ENCODE data around the gene PIK3AP1. TPM values are rescaled to one million over a fixed set of nuclear protein-coding genes. Genes with fewer than 3 reads are reported as not detected.
"Not testable (repeated sequence)": the region's sequence is repeated elsewhere in the genome, so short reads cannot be mapped to it uniquely, and the experiment has no call there.

PIK3AP1 gene
- total and polyA plus RNA-seq, 4 donors: 2.1 to 8.7 (median 4.1) TPM

DNA sequence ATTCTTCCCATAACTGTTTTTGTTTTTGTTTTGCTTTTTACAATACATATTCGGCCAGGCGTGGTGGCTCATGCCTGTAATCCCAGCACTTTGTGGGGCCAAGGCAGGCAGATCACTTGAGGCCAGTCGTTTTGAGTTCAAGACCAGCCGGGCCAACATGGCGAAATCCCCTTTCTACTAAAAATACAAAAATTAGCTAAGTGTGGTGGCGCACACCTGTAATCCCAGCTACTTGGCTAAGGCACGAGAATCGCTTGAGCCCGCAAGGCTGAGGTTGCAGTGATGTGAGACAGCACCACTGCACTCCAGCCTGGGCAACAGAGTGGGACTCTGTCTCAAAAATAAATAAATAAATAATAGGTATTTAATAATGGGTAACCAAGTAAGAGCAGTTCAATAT lies 135.8 kb downstream of the PIK3AP1 start:
- Histone ChIP-seq H3K27ac (ENCODE audit: low read depth, low read length) (no peak overlapping the region), H3K4me3 (ENCODE audit: low read depth, low read length) (no peak overlapping the region), H3K27me3 (ENCODE audit: control insufficient read depth, insufficient read depth, low read length) (no peaks in the 10 kb centered on the region), H3K9me3 (ENCODE audit: control insufficient read depth, insufficient read depth, low read length) (no peaks in the 10 kb centered on the region), H3K4me1 (ENCODE audit: control insufficient read depth, insufficient read depth, low read length) (peaks cover 7% of the 10 kb centered on the region), H3K36me3 (ENCODE audit: control insufficient read depth, insufficient read depth, low read length) (no peaks in the 10 kb centered on the region)
- WGBS (ENCODE audit: insufficient coverage): 95% methylated on average over 4 of the region's 9 CpGs
- DNase-seq (ENCODE audit: low read depth in 4 of 6, low spot score in 6 of 6): no peak

DNA sequence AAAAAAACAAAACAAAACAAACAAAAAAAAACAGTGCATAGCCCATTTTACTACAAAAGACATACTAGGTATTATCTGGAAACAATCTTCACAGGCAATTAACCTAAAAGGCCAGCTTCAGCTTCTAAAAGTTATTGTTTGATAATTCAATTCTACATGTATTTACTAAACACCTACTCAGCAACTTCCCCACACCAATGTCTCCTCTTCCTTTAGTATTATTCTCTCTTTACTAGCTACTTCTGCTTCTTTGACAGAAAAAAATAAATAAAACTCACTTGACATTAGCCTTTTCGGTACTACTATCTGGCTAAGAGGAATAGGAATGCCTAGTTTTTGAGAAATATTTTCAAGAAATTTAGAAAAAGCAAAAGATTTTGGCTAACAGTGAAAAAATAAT lies 136.3 kb downstream of the PIK3AP1 start:
- H3K27ac ChIP-seq (ENCODE audit: low read depth, low read length): no peak overlapping the region
- no peak for DNase-seq (ENCODE audit: low read depth in 4 of 6, low spot score in 6 of 6)
- H3K27me3 ChIP-seq (ENCODE audit: control insufficient read depth, insufficient read depth, low read length): no peaks in the 10 kb centered on the region
- peaks cover 7% of the 10 kb centered on the region for H3K4me1 ChIP-seq (ENCODE audit: control insufficient read depth, insufficient read depth, low read length)
- no peaks in the 10 kb centered on the region for H3K36me3 ChIP-seq (ENCODE audit: control insufficient read depth, insufficient read depth, low read length)
- no peaks in the 10 kb centered on the region for H3K9me3 ChIP-seq (ENCODE audit: control insufficient read depth, insufficient read depth, low read length)
- no peak overlapping the region for H3K4me3 ChIP-seq (ENCODE audit: low read depth, low read length)
- no CpG with 5 or more reads among the region's 1 CpG for WGBS (ENCODE audit: insufficient coverage)

DNA sequence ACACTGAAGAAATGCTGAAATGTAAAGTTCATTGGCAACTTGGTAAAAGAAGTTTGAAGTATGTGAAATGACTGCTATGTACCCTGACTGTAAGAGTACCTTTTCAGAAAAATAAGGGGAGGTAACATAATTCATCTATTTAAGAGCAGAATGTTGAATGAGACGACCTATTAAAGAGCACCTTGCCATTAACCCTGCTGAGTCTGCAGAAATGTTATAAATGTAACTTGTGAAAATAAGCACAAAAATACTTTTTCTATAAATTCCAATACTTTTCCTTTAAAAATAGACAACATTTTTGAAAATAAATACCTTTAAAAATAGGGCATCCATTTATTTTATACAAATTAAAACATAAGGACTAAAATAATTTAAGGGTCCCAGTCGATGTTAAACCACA lies 141.2 kb downstream of the PIK3AP1 start:
- Histone ChIP-seq H3K27ac (ENCODE audit: low read depth, low read length) (no peak overlapping the region), H3K4me3 (ENCODE audit: low read depth, low read length) (no peak overlapping the region), H3K4me1 (ENCODE audit: control insufficient read depth, insufficient read depth, low read length) (peaks cover 3% of the 10 kb centered on the region), H3K36me3 (ENCODE audit: control insufficient read depth, insufficient read depth, low read length) (no peaks in the 10 kb centered on the region), H3K9me3 (ENCODE audit: control insufficient read depth, insufficient read depth, low read length) (no peaks in the 10 kb centered on the region), H3K27me3 (ENCODE audit: control insufficient read depth, insufficient read depth, low read length) (no peaks in the 10 kb centered on the region)
- DNase-seq (ENCODE audit: low read depth in 4 of 6, low spot score in 6 of 6): no peak
- no CpG with 5 or more reads among the region's 2 CpGs for WGBS (ENCODE audit: insufficient coverage)

DNA sequence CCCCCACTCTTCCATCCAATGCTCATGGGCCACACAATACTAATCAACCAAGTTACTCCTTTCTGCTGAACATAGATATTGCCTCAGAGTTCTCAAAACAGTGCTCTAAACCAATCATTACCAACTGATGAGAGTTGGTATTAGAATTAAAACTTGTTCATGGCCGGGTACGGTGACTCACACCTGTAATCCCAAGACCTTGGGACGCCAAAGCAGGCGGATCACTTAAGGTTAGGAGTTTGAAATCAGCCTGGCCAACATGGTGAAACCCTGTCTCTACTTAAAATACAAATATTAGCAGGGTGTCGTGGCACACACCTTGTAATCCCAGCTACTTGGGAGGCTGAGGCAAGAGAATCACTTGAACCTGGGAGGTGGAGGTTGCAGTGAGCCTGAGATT lies 141.7 kb downstream of the PIK3AP1 start:
- H3K4me1 ChIP-seq (ENCODE audit: control insufficient read depth, insufficient read depth, low read length): peaks cover 2% of the 10 kb centered on the region

DNA sequence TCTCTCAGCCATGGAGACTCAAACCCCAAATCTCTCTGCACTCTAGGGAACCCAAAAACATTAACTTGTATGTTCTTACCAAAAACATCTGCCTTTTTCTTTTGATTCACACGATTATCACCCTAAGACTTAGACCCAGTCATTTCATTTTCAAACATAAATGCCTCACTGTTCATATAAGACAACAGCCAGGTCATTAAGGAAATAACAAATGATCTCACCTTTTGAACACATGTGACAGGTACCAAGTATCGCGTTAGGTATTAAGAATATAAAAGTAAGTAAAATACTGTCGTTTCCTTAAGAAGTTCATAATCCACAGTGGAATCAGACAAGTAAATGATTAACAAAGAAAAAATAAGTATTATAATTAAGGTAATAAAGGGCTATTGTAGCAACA lies 142.3 kb downstream of the PIK3AP1 start:
- no peak for DNase-seq (ENCODE audit: low read depth in 4 of 6, low spot score in 6 of 6)
- 86% methylated on average over 1 of the region's 4 CpGs for WGBS (ENCODE audit: insufficient coverage)
- Histone ChIP-seq H3K4me3 (ENCODE audit: low read depth, low read length) (no peak overlapping the region), H3K9me3 (ENCODE audit: control insufficient read depth, insufficient read depth, low read length) (no peaks in the 10 kb centered on the region), H3K4me1 (ENCODE audit: control insufficient read depth, insufficient read depth, low read length) (no peaks in the 10 kb centered on the region), H3K27ac (ENCODE audit: low read depth, low read length) (no peak overlapping the region), H3K27me3 (ENCODE audit: control insufficient read depth, insufficient read depth, low read length) (no peaks in the 10 kb centered on the region), H3K36me3 (ENCODE audit: control insufficient read depth, insufficient read depth, low read length) (no peaks in the 10 kb centered on the region)

More for the DNA sequence above, 141.7 kb downstream of the PIK3AP1 start:
- WGBS (ENCODE audit: insufficient coverage): no CpG with 5 or more reads among the region's 5 CpGs
- DNase-seq (ENCODE audit: low read depth in 4 of 6, low spot score in 6 of 6): no peak
- Histone ChIP-seq H3K4me3 (ENCODE audit: low read depth, low read length) (no peak overlapping the region), H3K27ac (ENCODE audit: low read depth, low read length) (no peak overlapping the region), H3K9me3 (ENCODE audit: control insufficient read depth, insufficient read depth, low read length) (no peaks in the 10 kb centered on the region), H3K36me3 (ENCODE audit: control insufficient read depth, insufficient read depth, low read length) (no peaks in the 10 kb centered on the region), H3K27me3 (ENCODE audit: control insufficient read depth, insufficient read depth, low read length) (no peaks in the 10 kb centered on the region)

DNA sequence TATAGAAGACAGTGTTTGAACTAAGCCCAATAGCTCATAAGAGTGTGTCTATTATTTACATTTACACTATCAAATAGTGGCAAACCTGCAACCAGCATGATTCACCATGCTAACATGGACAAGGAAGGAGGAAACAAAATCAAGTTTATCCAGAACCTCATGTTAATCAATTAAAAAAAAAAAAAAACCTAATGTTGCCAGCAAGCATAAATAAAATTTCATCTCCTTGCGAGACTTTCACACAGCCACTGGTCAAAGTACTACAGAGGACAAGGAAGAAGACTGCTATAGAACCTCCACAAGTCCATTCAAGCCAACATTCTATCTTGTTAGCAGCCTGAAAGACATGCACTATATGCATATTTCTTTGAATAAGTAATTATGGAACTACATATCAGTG lies 143.2 kb downstream of the PIK3AP1 start:
- no CpG with 5 or more reads among the region's 1 CpG for WGBS (ENCODE audit: insufficient coverage)
- Histone ChIP-seq H3K9me3 (ENCODE audit: control insufficient read depth, insufficient read depth, low read length) (no peaks in the 10 kb centered on the region), H3K4me1 (ENCODE audit: control insufficient read depth, insufficient read depth, low read length) (no peaks in the 10 kb centered on the region), H3K27ac (ENCODE audit: low read depth, low read length) (no peak overlapping the region), H3K4me3 (ENCODE audit: low read depth, low read length) (no peak overlapping the region), H3K36me3 (ENCODE audit: control insufficient read depth, insufficient read depth, low read length) (no peaks in the 10 kb centered on the region), H3K27me3 (ENCODE audit: control insufficient read depth, insufficient read depth, low read length) (no peaks in the 10 kb centered on the region)
- no peak for DNase-seq (ENCODE audit: low read depth in 4 of 6, low spot score in 6 of 6)

DNA sequence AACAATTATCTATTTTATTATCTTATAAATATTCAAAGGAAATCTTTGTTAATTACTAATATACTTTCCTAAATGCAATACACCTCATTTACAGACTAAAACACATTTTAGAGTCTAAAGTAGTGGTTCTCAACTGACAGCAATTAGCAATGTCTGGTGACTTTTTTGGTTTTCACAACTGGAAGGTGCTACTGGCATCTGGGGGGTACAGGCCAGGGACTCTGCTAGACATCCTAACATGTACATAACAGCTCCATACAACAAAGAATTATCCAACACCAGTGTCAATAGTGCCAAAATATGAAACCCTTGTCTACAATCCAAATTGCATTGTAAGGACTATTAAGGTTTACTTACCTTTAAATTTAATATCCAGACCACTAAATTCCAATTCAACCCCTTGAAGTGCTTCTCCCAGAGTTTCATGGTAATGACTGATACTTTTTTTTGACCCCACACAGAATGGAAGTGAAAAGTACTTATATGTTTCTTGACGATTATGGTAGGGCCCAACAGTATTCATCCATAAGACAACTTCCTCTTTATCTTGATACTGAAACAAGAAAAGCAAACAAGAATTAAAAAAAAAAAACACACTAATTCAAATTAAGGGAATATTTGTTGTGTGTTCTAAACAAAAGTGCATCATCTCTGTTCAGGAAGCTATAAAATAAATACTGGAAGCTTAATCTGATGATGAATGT lies 143.9 kb downstream of the PIK3AP1 start:
- H3K27ac ChIP-seq (ENCODE audit: low read depth, low read length): no peak overlapping the region
- no CpG with 5 or more reads among the region's 1 CpG for WGBS (ENCODE audit: insufficient coverage)
- H3K36me3 ChIP-seq (ENCODE audit: control insufficient read depth, insufficient read depth, low read length): no peaks in the 10 kb centered on the region
- DNase-seq (ENCODE audit: low read depth in 4 of 6, low spot score in 6 of 6): no peak
- H3K9me3 ChIP-seq (ENCODE audit: control insufficient read depth, insufficient read depth, low read length): no peaks in the 10 kb centered on the region
- no peaks in the 10 kb centered on the region for H3K27me3 ChIP-seq (ENCODE audit: control insufficient read depth, insufficient read depth, low read length)
- H3K4me1 ChIP-seq (ENCODE audit: control insufficient read depth, insufficient read depth, low read length): no peaks in the 10 kb centered on the region
- no peak overlapping the region for H3K4me3 ChIP-seq (ENCODE audit: low read depth, low read length)

DNA sequence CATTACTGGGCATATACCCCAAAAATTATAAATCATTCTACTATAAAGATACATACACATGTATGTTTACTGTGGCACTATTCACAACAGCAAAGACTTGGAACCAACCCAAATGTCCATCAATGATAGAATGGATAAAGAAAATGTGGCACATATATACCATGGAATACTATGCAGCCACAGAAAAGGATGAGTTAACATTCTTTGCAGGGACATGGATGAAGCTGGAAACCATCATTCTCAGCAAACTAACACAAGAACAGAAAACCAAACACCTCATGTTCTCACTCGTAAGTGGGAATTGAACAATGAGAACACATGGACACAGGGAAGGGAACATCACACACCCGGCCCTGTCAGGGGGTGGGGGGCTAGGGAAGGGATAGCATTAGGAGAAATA lies 145.8 kb downstream of the PIK3AP1 start:
- H3K4me3 ChIP-seq (ENCODE audit: low read depth, low read length); H3K27ac ChIP-seq (ENCODE audit: low read depth, low read length): not testable (repeated sequence)
- WGBS (ENCODE audit: insufficient coverage): no CpG with 5 or more reads among the region's 2 CpGs

DNA sequence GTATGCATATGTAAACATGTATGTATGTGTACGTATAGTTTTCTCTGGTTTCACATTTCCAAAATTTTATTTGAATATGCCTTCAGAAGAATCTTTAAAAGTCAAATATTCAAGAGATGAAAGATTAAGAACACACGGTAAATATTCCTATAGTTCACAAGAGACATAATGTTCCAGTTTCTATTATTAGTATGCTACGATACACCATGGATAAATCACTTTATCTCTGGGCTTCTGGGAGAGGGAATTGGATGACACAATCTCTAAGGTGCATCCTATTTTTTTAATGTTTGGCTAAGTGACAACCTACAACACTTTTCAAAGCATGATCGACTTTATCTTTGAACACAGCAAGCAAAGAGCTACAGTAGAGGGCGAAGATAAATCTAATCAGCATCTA lies 147.3 kb downstream of the PIK3AP1 start:
- no peaks in the 10 kb centered on the region for H3K4me1 ChIP-seq (ENCODE audit: control insufficient read depth, insufficient read depth, low read length)
- H3K27me3 ChIP-seq (ENCODE audit: control insufficient read depth, insufficient read depth, low read length): no peaks in the 10 kb centered on the region
- 100% methylated on average over 1 of the region's 5 CpGs for WGBS (ENCODE audit: insufficient coverage)

More for the DNA sequence above, 145.8 kb downstream of the PIK3AP1 start:
- H3K4me1 ChIP-seq (ENCODE audit: control insufficient read depth, insufficient read depth, low read length); H3K9me3 ChIP-seq (ENCODE audit: control insufficient read depth, insufficient read depth, low read length); DNase-seq (ENCODE audit: low read depth in 4 of 6, low spot score in 6 of 6); H3K27me3 ChIP-seq (ENCODE audit: control insufficient read depth, insufficient read depth, low read length); H3K36me3 ChIP-seq (ENCODE audit: control insufficient read depth, insufficient read depth, low read length): not testable (repeated sequence)

More for the DNA sequence above, 147.3 kb downstream of the PIK3AP1 start:
- Histone ChIP-seq H3K36me3 (ENCODE audit: control insufficient read depth, insufficient read depth, low read length) (peaks cover 2% of the 10 kb centered on the region), H3K9me3 (ENCODE audit: control insufficient read depth, insufficient read depth, low read length) (no peaks in the 10 kb centered on the region), H3K4me3 (ENCODE audit: low read depth, low read length) (no peak overlapping the region), H3K27ac (ENCODE audit: low read depth, low read length) (no peak overlapping the region)
- DNase-seq (ENCODE audit: low read depth in 4 of 6, low spot score in 6 of 6): no peak
